GM12878 (cell line): ENCODE results near the gene TULP1. TPM values are rescaled to one million over a fixed set of nuclear protein-coding genes. Genes with fewer than 3 reads are reported as not detected.

Experiments
- ATAC-seq: fragments of 200-7000 bp; cut with Tn5 transposase; 3 replicates; pipeline ENCODE4 v1.9.1; 2020; ENCODE audit warnings: mild to moderate bottlenecking, moderate library complexity
- BruUV-seq: library from RNA; stranded (reverse); fragments of 400-500 nt; replicated peaks from 2 replicates; lab custom pipeline; 2021; lab: Mats Ljungman, UMichigan
- CTCF ChIA-PET: fragments of 300-600 bp; sonication (Branson Sonifier 250); formaldehyde crosslinking; extraction: SDS; loops from one replicate; lab custom pipeline; 2021; ENCODE audit warnings: inconsistent platforms; lab: Yijun Ruan, JAX
- POLR2A ChIA-PET: fragments of 350-600 bp; formaldehyde crosslinking; extraction: SDS; loops from one replicate; lab custom pipeline; 2021; ENCODE audit warnings: inconsistent platforms; lab: Charles Lee
- RAD21 ChIA-PET: fragments of 300-600 bp; sonication (Branson Sonifier 250); formaldehyde crosslinking; loops from one replicate; lab custom pipeline; 2023; ENCODE audit warnings: antibody characterized with exemption; ENCODE audit not compliant: unreplicated experiment; lab: Charles Lee
- SMC1A ChIA-PET: fragments of 300-600 bp; sonication (Branson Sonifier 250); formaldehyde crosslinking; loops from one replicate; lab custom pipeline; 2023; ENCODE audit not compliant: unreplicated experiment, uncharacterized antibody; lab: Charles Lee
- DNase-seq: peaks from one replicate; pipeline ENCODE4 v3.0.0-alpha.2; 2011; ENCODE audit warnings: low read depth, low spot score
- FAIRE-seq: peaks from 3 replicates; lab custom pipeline; 2011; peaks lifted over from hg19 to GRCh38; lab: Jason Lieb, UNC
- H2AFZ ChIP-seq: 2 replicates; pipeline ENCODE4 v1.6.0; 2011; ENCODE audit warnings: low read depth, low read length, control low read depth; ENCODE audit not compliant: control insufficient read depth
- H3K27ac ChIP-seq: 2 replicates; pipeline ENCODE4 v1.5.1; 2011; ENCODE audit warnings: control low read depth; ENCODE audit not compliant: control insufficient read depth, insufficient read depth
- H3K27me3 ChIP-seq, 2 experiments: replicated peaks in 1 of 2; 2 replicates each; pipeline versions ENCODE4 v1.6.0 to v1.6.1; 2011; ENCODE audit warnings: low read length in 1 of 2; ENCODE audit not compliant: control insufficient read depth in 2 of 2, insufficient read depth in 2 of 2
- H3K36me3 ChIP-seq, 2 experiments: 2 replicates each; pipeline ENCODE4 v1.5.1; 2011; ENCODE audit warnings: low read length in 1 of 2; ENCODE audit not compliant: control insufficient read depth in 2 of 2, insufficient read depth in 2 of 2
- H3K4me1 ChIP-seq: 2 replicates; pipeline ENCODE4 v1.6.1; 2011; ENCODE audit warnings: mild to moderate bottlenecking, low read length, moderate library complexity, mixed read lengths; ENCODE audit not compliant: control insufficient read depth, insufficient read depth
- H3K4me2 ChIP-seq: 2 replicates; pipeline ENCODE4 v1.6.0; 2011; ENCODE audit warnings: control low read depth; ENCODE audit not compliant: control insufficient read depth, insufficient read depth
- H3K4me3 ChIP-seq: fragments of 200-600 bp; sonication (generic); 2 replicates; pipeline ENCODE4 v1.5.1; 2016
- H3K79me2 ChIP-seq: 2 replicates; pipeline ENCODE4 v1.6.0; 2011; ENCODE audit warnings: low read length; ENCODE audit not compliant: control insufficient read depth, insufficient read depth
- H3K9ac ChIP-seq: 2 replicates; pipeline ENCODE4 v1.8.0; 2011; ENCODE audit warnings: low read length, control low read depth, mixed read lengths; ENCODE audit not compliant: control insufficient read depth, insufficient read depth
- H3K9me3 ChIP-seq: replicated peaks from 3 replicates; pipeline ENCODE4 v1.5.1; 2011; ENCODE audit warnings: mild to moderate bottlenecking, low read length; ENCODE audit not compliant: control insufficient read depth, insufficient read depth
- H4K20me1 ChIP-seq: 2 replicates; pipeline ENCODE4 v1.6.0; 2011; ENCODE audit not compliant: control insufficient read depth, insufficient read depth
- BCL11A ChIP-seq: IDR thresholded peaks from 2 replicates; pipeline ENCODE4 v1.6.1; 2011; ENCODE audit warnings: low read depth, low read length
- MTA3 ChIP-seq: IDR thresholded peaks from 2 replicates; pipeline ENCODE4 v1.6.1; 2012; ENCODE audit warnings: low read length, inconsistent platforms, borderline replicate concordance
- MYC ChIP-seq: IDR thresholded peaks from 2 replicates; pipeline ENCODE4 v1.6.1; 2011; ENCODE audit warnings: mild to moderate bottlenecking, low read length, moderate library complexity, inconsistent platforms; ENCODE audit not compliant: insufficient read depth, insufficient replicate concordance, insufficient read length, severe bottlenecking
- SRF ChIP-seq, 2 experiments: IDR thresholded peaks; 2 replicates each; pipeline ENCODE4 v1.6.1; 2011; ENCODE audit warnings: low read depth in 2 of 2, low read length in 2 of 2, mild to moderate bottlenecking in 1 of 2, moderate library complexity in 1 of 2
- WGBS: methylation state at CpG from one replicate; pipeline ENCODE4 v1.1.6; 2016; ENCODE audit warnings: low lambda C conversion rate; ENCODE audit not compliant: insufficient replicate concordance, insufficient coverage; ENCODE audit errors: missing lambda C conversion rate; 5-methylcytosine and 5-hydroxymethylcytosine counted together
- in situ Hi-C: fragments of 300-500 bp; cut with MboI; formaldehyde crosslinking; loops from 9 replicates; pipeline ENCODE4 v1.14.3; 2018; ENCODE audit warnings: mixed read lengths
- intact Hi-C: fragments of 100-400 bp; cut with micrococcal nuclease; formaldehyde crosslinking; loops from one replicate; pipeline ENCODE4 v1.14.2; 2022; ENCODE audit not compliant: unreplicated experiment
- polyA plus RNA-seq, 11 experiments: library from polyadenylated mRNA; depleted of rRNA in 4 of 11; unstranded in 6 of 11; stranded (reverse) in 5 of 11; fragments of >200 nt; fragmentation: Nextera tagmentation in 4 of 11; fragmentation: Illumina TruSeq in 1 of 11; extraction: Ambion mirVana in 4 of 11; extraction: Trizol in 1 of 11; gene quantifications; 1 replicate in 1 of 11; 2 replicates in 10 of 11; pipeline versions ENCODE4 v1.2.1 to v1.2.3, GENCODE V29; 2011 to 2016; ENCODE audit warnings: inconsistent platforms in 2 of 11, missing spikeins in 2 of 11, low read depth in 1 of 11
- total RNA-seq, 4 experiments: library from RNA; depleted of rRNA in 3 of 4; stranded (reverse); fragments of >200 nt in 3 of 4; fragmentation: Illumina TruSeq in 1 of 4; extraction: Trizol in 1 of 4; gene quantifications; 2 replicates each; pipeline versions ENCODE4 v1.2.1 to v1.2.3, GENCODE V29; 2013 to 2021
- TF ChIP-seq, protein P1 (sequence below): fragments of 150-350 bp; IDR thresholded peaks from 2 replicates; pipeline ENCODE4 v1.6.1; 2014; ENCODE audit warnings: mild to moderate bottlenecking, low read depth, low read length
- TF ChIP-seq, protein P2 (sequence below), 3 experiments: IDR thresholded peaks in 2 of 3; conservative IDR thresholded peaks in 1 of 3; 2 replicates each; pipeline ENCODE4 v1.5.1; 2011; ENCODE audit warnings: low read depth in 3 of 3, low read length in 3 of 3, mild to moderate bottlenecking in 3 of 3, control low read depth in 2 of 3, moderate library complexity in 2 of 3, inconsistent platforms in 1 of 3, mixed read lengths in 1 of 3; ENCODE audit not compliant: control insufficient read depth in 2 of 3, insufficient read depth in 1 of 3; ENCODE audit errors: extremely low read depth in 1 of 3

Gene TULP1
- total and polyA plus RNA-seq, 10 of the 15 experiments (the other 5 are each of a cell fraction or from before 2014, with no cell fraction given) = not detected

DNA sequence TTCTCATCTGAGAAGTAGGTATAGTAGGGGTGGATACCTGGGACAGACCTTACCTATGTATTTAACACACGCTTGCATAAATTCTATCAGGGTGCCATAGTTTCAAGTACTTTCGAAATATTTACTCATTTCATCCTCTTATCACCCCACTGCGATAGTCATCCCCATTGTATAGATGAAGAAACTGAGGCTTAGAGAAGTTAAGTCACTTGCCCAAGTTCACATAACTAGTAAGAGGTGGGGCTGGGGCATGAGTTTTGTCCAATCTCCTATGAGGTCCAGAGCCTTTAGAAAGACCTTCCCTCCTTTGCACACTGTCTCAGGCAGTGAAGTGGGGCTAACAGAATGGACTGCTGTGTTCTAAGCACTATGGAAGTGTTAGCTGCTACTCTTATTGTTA is 6.2 kb downstream of the TULP1 start:
- DNase-seq (no peak), FAIRE-seq (no peak), ATAC-seq (no peak)
- no TSS peak for BruUV-seq
- no peaks in the 10 kb centered on the region for H4K20me1 ChIP-seq
- CTCF ChIA-PET = interaction anchor here (0.7 kb wide), 1 partner anchor 231 kb away, joined by 3 read pairs; no protein-coding TSS in a partner anchor
- H3K4me2 ChIP-seq = no peak overlapping the region
- no peak overlapping the region for H2AFZ ChIP-seq
- H3K36me3 ChIP-seq = no peaks in the 10 kb centered on the region
- POLR2A ChIA-PET = no interaction called here
- H3K27me3 ChIP-seq = peaks cover 3 to 6% of the 10 kb centered on the region in 2 experiments; a peak in 1 of 4 replicates
- no peak overlapping the region for H3K9ac ChIP-seq
- no peak overlapping the region for H3K27ac ChIP-seq
- H3K9me3 ChIP-seq = no peaks in the 10 kb centered on the region
- SMC1A ChIA-PET = no interaction called here
- peaks cover 6% of the 10 kb centered on the region; the same call in 1 of the 2 replicates for H3K4me1 ChIP-seq
- RAD21 ChIA-PET = no interaction called here
- TF ChIP-seq, protein P1, sequence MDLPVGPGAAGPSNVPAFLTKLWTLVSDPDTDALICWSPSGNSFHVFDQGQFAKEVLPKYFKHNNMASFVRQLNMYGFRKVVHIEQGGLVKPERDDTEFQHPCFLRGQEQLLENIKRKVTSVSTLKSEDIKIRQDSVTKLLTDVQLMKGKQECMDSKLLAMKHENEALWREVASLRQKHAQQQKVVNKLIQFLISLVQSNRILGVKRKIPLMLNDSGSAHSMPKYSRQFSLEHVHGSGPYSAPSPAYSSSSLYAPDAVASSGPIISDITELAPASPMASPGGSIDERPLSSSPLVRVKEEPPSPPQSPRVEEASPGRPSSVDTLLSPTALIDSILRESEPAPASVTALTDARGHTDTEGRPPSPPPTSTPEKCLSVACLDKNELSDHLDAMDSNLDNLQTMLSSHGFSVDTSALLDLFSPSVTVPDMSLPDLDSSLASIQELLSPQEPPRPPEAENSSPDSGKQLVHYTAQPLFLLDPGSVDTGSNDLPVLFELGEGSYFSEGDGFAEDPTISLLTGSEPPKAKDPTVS = no peak
- no peak for TF ChIP-seq MTA3
- no peak for TF ChIP-seq MYC
- TF ChIP-seq, protein P2, sequence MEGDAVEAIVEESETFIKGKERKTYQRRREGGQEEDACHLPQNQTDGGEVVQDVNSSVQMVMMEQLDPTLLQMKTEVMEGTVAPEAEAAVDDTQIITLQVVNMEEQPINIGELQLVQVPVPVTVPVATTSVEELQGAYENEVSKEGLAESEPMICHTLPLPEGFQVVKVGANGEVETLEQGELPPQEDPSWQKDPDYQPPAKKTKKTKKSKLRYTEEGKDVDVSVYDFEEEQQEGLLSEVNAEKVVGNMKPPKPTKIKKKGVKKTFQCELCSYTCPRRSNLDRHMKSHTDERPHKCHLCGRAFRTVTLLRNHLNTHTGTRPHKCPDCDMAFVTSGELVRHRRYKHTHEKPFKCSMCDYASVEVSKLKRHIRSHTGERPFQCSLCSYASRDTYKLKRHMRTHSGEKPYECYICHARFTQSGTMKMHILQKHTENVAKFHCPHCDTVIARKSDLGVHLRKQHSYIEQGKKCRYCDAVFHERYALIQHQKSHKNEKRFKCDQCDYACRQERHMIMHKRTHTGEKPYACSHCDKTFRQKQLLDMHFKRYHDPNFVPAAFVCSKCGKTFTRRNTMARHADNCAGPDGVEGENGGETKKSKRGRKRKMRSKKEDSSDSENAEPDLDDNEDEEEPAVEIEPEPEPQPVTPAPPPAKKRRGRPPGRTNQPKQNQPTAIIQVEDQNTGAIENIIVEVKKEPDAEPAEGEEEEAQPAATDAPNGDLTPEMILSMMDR (IDR thresholded peaks at IDR 0.05 in 2 of 3, conservative IDR thresholded peaks at IDR 0.05 in 1 of 3; ENCODE audit: control insufficient read depth in 2 of 3, extremely low read depth in 1 of 3, insufficient read depth in 1 of 3, low read depth in 3 of 3, low read length in 3 of 3) = no peak
- no peak for TF ChIP-seq SRF (IDR thresholded peaks at IDR 0.05; ENCODE audit: low read depth in 2 of 2, low read length in 2 of 2)
- no peak for TF ChIP-seq BCL11A
- in situ Hi-C loops (no loop called here), intact Hi-C loops (no loop called here)
- no peaks in the 10 kb centered on the region for H3K79me2 ChIP-seq
- no peak overlapping the region for H3K4me3 ChIP-seq
- 45% methylated on average over 3 of the region's 3 CpGs for WGBS
